Esophagus squamous epithelium (tissue), 5 donors: ENCODE measurements around the gene FLVCR2. TPM values are rescaled to one million over a fixed set of nuclear protein-coding genes. Genes with fewer than 3 reads are reported as not detected.

ENCODE experiments used
- DNase-seq: peaks from one replicate; lab custom pipeline; 2025; lab: John Stamatoyannopoulos, UW
- H3K27ac ChIP-seq, 4 donors: fragments of 200-600 bp; sonication (generic); one replicate each; pipeline ENCODE4 v1.5.1; 2016 to 2019; ENCODE audit warnings: mild to moderate bottlenecking in 1 of 4
- H3K27me3 ChIP-seq, 4 donors: fragments of 200-600 bp; sonication (generic); 1 replicate in 3 of 4; 2 replicates in 1 of 4; pipeline versions ENCODE4 v1.5.1 to v1.6.0; 2017 to 2021; ENCODE audit warnings: antibody characterized with exemption in 1 of 4
- H3K36me3 ChIP-seq, 3 donors: fragments of 200-600 bp; sonication (generic); one replicate each; pipeline ENCODE4 v1.5.1; 2016 to 2019
- H3K4me1 ChIP-seq, 3 donors: fragments of 200-600 bp; sonication (generic); one replicate each; pipeline ENCODE4 v1.5.1; 2017 to 2019
- H3K4me3 ChIP-seq, 4 donors: fragments of 200-600 bp; sonication (generic); 1 replicate in 3 of 4; 2 replicates in 1 of 4; pipeline ENCODE4 v1.5.1; 2016 to 2019; ENCODE audit warnings: mild to moderate bottlenecking in 2 of 4, moderate library complexity in 1 of 4
- H3K9me3 ChIP-seq, 3 donors: fragments of 200-600 bp; sonication (generic); one replicate each; pipeline ENCODE4 v1.5.1; 2016 to 2019
- POLR2A ChIP-seq, 4 donors: fragments of 450-650 bp; IDR thresholded peaks; one replicate each; pipeline ENCODE4 v1.6.1; 2017; ENCODE audit warnings: antibody characterized with exemption in 4 of 4, mild to moderate bottlenecking in 4 of 4, moderate library complexity in 3 of 4
- WGBS, 2 donors: methylation state at CpG; one replicate each; pipeline ENCODE4 v1.1.5; 2018; 5-methylcytosine and 5-hydroxymethylcytosine counted together
- intact Hi-C: fragments of 100-400 bp; cut with DNase I; formaldehyde crosslinking; loops from one replicate; pipeline ENCODE4 v1.15.0; 2022
- total RNA-seq, 4 donors: library from RNA; depleted of rRNA; stranded (reverse); fragments of >200 nt; gene quantifications; one replicate each; pipeline ENCODE4 v1.1.0, GENCODE V29; 2016
- TF ChIP-seq, protein P1 (sequence below), 6 experiments: fragments of 450-650 bp in 4 of 6; fragments of 200-600 bp in 2 of 6; sonication (generic) in 2 of 6; IDR thresholded peaks; one replicate each; pipeline ENCODE4 v1.5.1; 2016 to 2019; ENCODE audit warnings: antibody characterized with exemption in 6 of 6, mild to moderate bottlenecking in 4 of 6, moderate library complexity in 4 of 6
- donor health status: DM: yes; HTN: yes; CAD: no.

Gene FLVCR2
- total RNA-seq, 4 donors from 2014 or later: 1.1 to 7.6 (median 3.8) TPM

DNA sequence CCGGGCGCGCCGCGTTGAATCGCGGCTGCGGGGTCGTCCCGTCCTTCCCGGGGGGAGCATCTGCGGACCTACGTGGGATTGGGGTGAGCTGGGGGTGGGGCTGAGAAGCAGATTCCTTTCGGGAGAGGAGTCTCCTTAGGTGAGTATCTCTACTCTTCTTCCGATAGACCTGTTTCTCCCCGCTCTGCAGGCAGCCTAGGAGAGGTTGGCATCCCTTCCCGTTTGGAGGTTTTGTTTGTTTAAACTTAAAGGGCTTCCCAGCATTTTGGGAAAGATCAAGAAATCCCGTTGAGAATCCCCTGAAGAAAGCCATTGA lies 83.0 kb downstream of the FLVCR2 start:
- peak overlapping the region; percentile 74 to 91 (median 90) for H3K4me3 ChIP-seq
- 0% methylated on average over 4 to 5 of the region's 18 CpGs for WGBS, 2 donors

DNA sequence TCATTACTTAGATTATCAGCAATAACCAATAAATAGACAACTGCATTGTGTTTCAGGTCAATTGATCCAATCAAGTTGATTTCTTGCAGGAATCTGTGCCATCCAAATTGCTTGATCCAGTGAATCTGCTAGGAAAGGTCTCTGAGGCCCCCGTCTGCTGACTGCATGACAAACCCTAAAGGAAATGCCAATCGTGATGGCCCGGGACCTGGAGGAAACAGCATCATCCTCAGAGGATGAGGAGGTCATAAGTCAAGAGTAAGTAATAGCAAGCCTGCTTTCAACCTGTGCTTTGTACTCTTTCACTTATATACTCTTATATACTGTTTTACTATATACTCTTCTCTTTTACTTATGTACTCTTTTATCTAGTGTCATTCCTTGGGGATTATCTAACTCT lies 84.5 kb downstream of the FLVCR2 start:
- no peak for TF ChIP-seq POLR2A (IDR thresholded peaks at IDR 0.05)
- TF ChIP-seq, protein P1, sequence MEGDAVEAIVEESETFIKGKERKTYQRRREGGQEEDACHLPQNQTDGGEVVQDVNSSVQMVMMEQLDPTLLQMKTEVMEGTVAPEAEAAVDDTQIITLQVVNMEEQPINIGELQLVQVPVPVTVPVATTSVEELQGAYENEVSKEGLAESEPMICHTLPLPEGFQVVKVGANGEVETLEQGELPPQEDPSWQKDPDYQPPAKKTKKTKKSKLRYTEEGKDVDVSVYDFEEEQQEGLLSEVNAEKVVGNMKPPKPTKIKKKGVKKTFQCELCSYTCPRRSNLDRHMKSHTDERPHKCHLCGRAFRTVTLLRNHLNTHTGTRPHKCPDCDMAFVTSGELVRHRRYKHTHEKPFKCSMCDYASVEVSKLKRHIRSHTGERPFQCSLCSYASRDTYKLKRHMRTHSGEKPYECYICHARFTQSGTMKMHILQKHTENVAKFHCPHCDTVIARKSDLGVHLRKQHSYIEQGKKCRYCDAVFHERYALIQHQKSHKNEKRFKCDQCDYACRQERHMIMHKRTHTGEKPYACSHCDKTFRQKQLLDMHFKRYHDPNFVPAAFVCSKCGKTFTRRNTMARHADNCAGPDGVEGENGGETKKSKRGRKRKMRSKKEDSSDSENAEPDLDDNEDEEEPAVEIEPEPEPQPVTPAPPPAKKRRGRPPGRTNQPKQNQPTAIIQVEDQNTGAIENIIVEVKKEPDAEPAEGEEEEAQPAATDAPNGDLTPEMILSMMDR (IDR thresholded peaks at IDR 0.05): no peak
- Histone ChIP-seq H3K27me3 (no peaks in the 10 kb centered on the region), H3K4me3 (no peak overlapping the region), H3K36me3 (peaks cover 0 to 32% (median 0%) of the 10 kb centered on the region in 3 donors), H3K4me1 (peaks cover 12 to 36% (median 13%) of the 10 kb centered on the region in 3 donors), H3K9me3 (no peaks in the 10 kb centered on the region), H3K27ac (no peak overlapping the region)
- no peak for DNase-seq
- intact Hi-C loops: no loop called here
- 70 to 82% methylated on average over 3 of the region's 3 CpGs for WGBS, 2 donors

More for the DNA sequence above, 83.0 kb downstream of the FLVCR2 start:
- intact Hi-C loops: no loop called here
- Histone ChIP-seq H3K36me3 (peaks cover 0 to 44% (median 3%) of the 10 kb centered on the region in 3 donors), H3K9me3 (no peaks in the 10 kb centered on the region), H3K4me1 (peaks cover 12 to 36% (median 13%) of the 10 kb centered on the region in 3 donors), H3K27ac (peak overlapping the region; percentile 83 to 92 (median 90)), H3K27me3 (no peaks in the 10 kb centered on the region)
- no peak for DNase-seq
- TF ChIP-seq POLR2A (IDR thresholded peaks at IDR 0.05): peak in 1 of 4 donors; percentile 21
- TF ChIP-seq, protein P1 (IDR thresholded peaks at IDR 0.05): no peak

DNA sequence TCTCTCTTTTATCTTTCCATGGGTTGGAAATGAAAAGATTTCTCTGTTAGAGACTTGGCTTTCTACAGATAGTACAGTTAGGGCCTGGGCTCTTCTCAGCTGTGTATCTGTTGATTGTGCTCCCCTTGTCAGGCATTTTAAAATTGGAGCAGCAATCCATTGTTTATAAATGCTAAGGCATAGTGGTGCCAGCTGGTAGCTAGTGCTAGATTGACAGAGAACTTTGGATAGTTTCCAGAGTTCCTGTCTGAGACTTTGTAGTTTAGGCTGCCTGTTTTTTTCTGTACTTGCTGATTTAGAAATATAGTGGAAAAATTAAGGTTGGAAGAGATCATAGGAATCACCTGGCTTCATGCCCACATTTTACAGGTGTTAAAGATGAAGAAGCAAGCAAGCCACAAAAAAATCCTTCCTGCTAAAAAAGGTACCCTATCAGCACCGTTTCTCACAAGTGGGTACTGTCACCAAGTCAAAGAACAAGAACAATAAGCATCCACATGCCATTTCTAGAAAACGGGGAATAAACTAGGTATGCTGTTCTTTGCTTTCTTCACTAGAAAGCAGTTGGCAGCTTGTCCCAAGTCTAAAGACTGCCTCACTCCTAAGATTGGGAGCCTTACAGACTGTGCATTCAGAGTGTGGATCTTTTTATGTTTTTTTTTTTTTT lies 88.8 kb downstream of the FLVCR2 start:
- WGBS, 2 donors: 89% methylated on average over 2 of the region's 2 CpGs
- Histone ChIP-seq H3K27me3 (no peaks in the 10 kb centered on the region), H3K36me3 (peaks cover 0 to 73% (median 0%) of the 10 kb centered on the region in 3 donors), H3K4me3 (no peak overlapping the region), H3K27ac (no peak overlapping the region), H3K9me3 (no peaks in the 10 kb centered on the region), H3K4me1 (peaks cover under 1 to 5% (median under 1%) of the 10 kb centered on the region in 3 donors)
- TF ChIP-seq, protein P1 (IDR thresholded peaks at IDR 0.05): no peak
- intact Hi-C loops: no loop called here
- no peak for DNase-seq

DNA sequence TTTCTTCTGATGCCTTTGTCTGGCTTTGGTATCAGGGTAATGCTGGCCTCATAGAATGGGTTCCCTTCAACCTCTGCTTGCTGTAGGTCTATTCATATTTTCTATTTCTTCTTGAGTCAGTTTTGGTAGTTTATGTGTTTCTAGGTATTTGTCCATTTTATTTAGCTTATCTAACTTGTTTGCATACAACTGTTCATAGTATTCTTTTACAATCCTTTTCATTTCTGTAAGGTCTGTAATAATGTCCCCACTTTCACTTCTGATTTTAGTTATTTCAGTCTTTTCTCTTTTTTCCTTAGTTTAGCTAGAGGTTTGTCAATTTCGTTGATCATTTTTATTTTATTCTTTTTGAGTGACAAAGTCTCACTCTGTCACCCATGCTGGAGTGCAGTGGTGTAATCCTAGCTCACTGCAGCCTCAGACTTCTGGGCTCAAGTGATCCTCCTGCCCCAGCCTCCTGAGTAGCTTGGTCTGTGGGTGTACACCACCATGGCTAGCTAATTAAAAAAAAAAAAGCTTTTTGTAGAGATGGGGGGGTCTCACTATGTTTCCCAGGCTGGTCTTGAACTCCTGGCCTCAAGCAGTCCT lies 94.3 kb downstream of the FLVCR2 start:
- H3K36me3 ChIP-seq: peaks cover 0 to 61% (median 0%) of the 10 kb centered on the region in 3 donors
- H3K27me3 ChIP-seq: no peaks in the 10 kb centered on the region
- H3K9me3 ChIP-seq: no peaks in the 10 kb centered on the region
- WGBS, 2 donors: 75 to 85% methylated on average over 1 of the region's 1 CpG
- no peaks in the 10 kb centered on the region for H3K4me1 ChIP-seq
- intact Hi-C loops: no loop called here
- no peak for DNase-seq
- no peak for TF ChIP-seq POLR2A (IDR thresholded peaks at IDR 0.05)
- TF ChIP-seq, protein P1 (IDR thresholded peaks at IDR 0.05): no peak
- H3K4me3 ChIP-seq: no peak overlapping the region
- no peak overlapping the region for H3K27ac ChIP-seq

DNA sequence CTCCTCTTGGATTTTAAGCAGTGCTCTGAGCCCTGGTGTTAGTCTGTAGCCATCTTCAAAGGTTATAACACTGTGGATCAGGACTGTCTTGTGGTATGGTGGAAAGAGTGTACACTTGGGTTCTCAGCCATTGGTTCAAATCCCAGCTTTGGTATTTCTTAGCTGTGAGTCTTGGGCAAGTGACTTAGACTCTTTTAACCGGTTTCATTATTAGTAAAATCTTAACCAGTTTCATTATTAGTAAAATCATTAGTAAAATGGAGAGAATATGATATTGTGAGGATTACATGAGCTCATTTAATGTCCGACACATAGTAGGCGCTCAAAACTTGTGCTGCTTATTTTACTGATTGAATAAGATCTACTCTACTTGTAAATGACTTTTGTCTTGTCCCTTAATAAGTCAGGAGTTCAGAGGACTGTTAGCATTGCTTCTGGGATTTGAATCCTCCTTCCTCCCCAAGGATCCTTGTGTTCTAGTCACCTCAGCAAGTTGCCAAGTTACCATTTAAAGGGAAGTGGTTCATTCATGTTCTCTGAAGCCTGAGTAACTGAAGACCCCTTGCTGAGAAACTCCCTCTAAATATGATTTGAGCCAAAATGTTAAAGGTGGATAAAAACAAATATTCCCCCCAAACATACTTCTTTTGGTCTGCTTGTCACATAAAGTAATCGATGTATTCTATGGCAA lies 95.1 kb downstream of the FLVCR2 start:
- Histone ChIP-seq H3K4me3 (no peak overlapping the region), H3K4me1 (no peaks in the 10 kb centered on the region), H3K27ac (no peak overlapping the region), H3K27me3 (no peaks in the 10 kb centered on the region), H3K9me3 (no peaks in the 10 kb centered on the region), H3K36me3 (peaks cover 0 to 57% (median 0%) of the 10 kb centered on the region in 3 donors)
- DNase-seq: no peak
- 87% methylated on average over 4 of the region's 4 CpGs for WGBS, 2 donors
- TF ChIP-seq, protein P1 (IDR thresholded peaks at IDR 0.05): no peak
- no peak for TF ChIP-seq POLR2A (IDR thresholded peaks at IDR 0.05)
- intact Hi-C loops: no loop called here
